ENCODE data around the gene PIEZO1.
"Not testable (repeated sequence)": the region's sequence is repeated elsewhere in the genome, so short reads cannot be mapped to it uniquely, and the experiment has no call there.

GRCh38 chr16:88771781-88772180, 13.2 kb downstream of the PIEZO1 start:
- TF ChIP-seq MAX (CRISPR knock-in tag; IDR thresholded peaks at IDR 0.05); RB1 (IDR thresholded peaks at IDR 0.05; ENCODE audit: low read depth); CTCF (IDR thresholded peaks at IDR 0.05 in 2 of 3, conservative IDR thresholded peaks at IDR 0.05 in 1 of 3; ENCODE audit: insufficient read depth in 2 of 3, low read depth in 1 of 3, low read length in 3 of 3); POLR2A (conservative IDR thresholded peaks at IDR 0.05); FOXO4 (CRISPR knock-in tag; IDR thresholded peaks at IDR 0.05); NCOA2 (IDR thresholded peaks at IDR 0.05; ENCODE audit: partially characterized antibody in 2 of 2); TAF15 (IDR thresholded peaks at IDR 0.05; ENCODE audit: low read depth, low read length); ZBTB2 (IDR thresholded peaks at IDR 0.05); ZBTB17 (CRISPR knock-in tag; IDR thresholded peaks at IDR 0.05); EZH2 (IDR thresholded peaks at IDR 0.05; ENCODE audit: borderline replicate concordance, low read depth, low read length): not testable (repeated sequence)
